Effector CD4-positive, alpha-beta T cell (primary cell): ENCODE results near the gene C1orf21.

Experiments
- DNase-seq: peaks from one replicate; pipeline ENCODE4 v3.0.0-alpha.2; 2020

C1orf21 gene

DNA sequence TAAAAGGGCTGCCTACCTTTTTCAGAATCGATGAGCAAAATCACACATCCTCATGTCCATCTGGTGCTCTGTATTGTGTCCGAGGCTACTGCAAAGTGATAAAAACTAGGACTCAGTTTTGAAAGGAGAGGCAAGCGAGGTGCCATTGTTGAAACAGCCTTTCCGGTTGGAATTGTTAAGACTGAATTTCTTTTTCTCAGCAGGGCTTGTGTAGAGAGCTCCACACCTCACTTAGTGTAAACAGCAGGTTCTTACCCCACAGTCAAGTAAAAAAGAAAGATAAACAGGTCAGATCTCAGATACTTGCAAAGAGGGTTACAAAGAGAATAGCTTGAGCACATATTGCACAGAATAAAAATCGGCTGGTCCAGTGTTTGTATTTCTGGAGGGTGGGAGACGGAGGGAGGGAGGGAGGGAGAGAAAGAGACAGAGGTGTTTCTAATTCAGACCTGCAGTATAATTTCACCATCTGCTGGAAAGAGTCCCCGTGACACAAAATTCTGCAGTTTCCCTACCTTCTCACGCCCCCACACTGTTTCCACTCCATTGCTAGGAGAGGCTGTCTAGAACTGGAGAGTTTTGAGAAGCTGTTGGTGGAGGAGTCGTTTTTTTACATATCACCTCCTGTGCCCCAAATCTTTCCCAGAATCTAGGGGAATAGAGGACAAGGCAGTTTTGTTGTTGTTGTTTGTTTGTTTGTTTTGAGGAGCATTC is 285.3 kb downstream of the C1orf21 start:
- DNase-seq, result no peak

DNA sequence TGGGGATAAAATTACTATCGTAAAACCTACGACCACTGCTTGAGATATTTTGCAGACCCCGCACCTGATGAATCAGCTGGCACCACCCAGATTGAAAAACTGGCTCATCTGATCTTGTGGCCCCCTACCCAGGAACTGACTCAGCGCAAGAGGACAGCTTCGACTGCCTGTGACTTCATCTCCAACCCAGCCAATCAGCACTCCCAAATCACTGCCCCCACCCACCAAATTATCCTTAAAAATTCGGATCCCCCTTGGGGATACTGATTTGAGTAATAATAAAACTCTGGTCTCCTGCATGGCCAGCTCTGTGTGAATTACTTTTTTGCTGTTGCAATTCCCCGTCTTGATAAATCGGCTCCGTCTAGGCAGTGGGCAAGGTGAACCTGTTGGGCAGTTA is 286.5 kb downstream of the C1orf21 start:
- DNase-seq, result no peak

DNA sequence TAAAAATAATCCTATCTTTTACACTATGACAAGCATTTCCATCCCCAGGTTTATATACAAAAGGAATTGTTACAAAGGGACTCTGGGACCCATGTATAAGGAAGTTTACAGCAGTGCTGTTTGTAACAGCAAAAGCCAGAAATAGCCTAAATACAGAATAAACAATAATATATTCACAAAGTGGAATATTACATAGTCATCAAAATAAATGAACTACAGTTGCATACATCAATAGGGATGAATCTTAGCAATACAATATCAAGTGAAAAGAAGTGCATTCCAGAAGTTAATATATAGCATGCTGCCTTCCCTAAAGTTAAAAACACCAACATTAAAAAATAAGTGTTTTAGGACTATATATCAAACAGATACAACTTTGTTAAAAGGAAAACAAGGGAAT is 290.5 kb downstream of the C1orf21 start:
- DNase-seq, result no peak
